Stomach (tissue), 4 donors: ENCODE measurements around the gene EIF4E1B.

ENCODE experiments used
- POLR2A ChIP-seq, 4 donors: fragments of 450-650 bp; IDR thresholded peaks; one replicate each; pipeline ENCODE4 v1.6.1; 2016; ENCODE audit warnings: antibody characterized with exemption in 4 of 4, control low read depth in 2 of 4, mild to moderate bottlenecking in 1 of 4, moderate library complexity in 1 of 4
- POLR2AphosphoS5 ChIP-seq, 3 donors: sonication (generic); formaldehyde crosslinking; IDR thresholded peaks; one replicate each; pipeline ENCODE4 v1.6.1; 2016; ENCODE audit warnings: antibody characterized with exemption in 3 of 3
- TF ChIP-seq, protein P1 (sequence below), 7 experiments: fragments of 450-650 bp in 4 of 7; fragments of 200-600 bp in 3 of 7; sonication (generic) in 3 of 7; IDR thresholded peaks; one replicate each; pipeline ENCODE4 v1.5.1; 2016 to 2019; ENCODE audit warnings: antibody characterized with exemption in 7 of 7, control low read depth in 2 of 7, mild to moderate bottlenecking in 1 of 7

DNA sequence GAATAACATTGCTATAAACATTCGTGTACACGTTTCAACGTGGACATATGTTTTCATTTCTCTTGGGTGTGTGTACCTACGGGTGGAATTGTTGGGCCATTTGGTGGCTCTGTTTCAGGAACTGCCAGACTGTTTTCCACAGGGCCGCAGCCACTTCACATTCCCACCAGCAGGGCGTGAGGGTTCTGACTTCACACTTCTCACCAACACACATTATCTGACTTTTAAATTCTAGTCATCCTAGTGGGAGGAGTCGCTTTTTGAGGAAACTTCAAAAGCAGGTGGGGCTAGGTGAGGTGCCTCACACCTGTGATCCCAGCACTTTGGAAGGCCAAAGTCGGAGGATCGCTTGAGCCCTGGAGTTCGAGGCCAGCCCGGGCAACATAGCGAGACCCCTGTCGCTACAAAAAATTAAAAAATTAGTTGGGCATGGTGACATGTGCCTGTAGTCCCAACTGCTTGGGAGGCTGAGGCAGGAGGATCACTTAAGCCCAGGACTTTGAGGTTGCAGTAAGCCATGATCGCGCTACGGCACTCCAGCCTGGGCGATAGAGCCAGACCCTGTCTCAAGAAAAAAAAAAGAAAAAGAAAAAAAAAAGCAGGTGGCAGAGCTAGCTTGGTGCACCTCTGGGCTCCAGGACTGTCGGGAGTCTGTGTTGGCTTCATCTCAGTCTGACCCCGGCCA is 45.3 kb downstream of the EIF4E1B start:
- TF ChIP-seq, protein P1, sequence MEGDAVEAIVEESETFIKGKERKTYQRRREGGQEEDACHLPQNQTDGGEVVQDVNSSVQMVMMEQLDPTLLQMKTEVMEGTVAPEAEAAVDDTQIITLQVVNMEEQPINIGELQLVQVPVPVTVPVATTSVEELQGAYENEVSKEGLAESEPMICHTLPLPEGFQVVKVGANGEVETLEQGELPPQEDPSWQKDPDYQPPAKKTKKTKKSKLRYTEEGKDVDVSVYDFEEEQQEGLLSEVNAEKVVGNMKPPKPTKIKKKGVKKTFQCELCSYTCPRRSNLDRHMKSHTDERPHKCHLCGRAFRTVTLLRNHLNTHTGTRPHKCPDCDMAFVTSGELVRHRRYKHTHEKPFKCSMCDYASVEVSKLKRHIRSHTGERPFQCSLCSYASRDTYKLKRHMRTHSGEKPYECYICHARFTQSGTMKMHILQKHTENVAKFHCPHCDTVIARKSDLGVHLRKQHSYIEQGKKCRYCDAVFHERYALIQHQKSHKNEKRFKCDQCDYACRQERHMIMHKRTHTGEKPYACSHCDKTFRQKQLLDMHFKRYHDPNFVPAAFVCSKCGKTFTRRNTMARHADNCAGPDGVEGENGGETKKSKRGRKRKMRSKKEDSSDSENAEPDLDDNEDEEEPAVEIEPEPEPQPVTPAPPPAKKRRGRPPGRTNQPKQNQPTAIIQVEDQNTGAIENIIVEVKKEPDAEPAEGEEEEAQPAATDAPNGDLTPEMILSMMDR (IDR thresholded peaks at IDR 0.05) = peak in 3 of 7 experiments; percentile 9 to 26 (median 17)
- TF ChIP-seq POLR2A (IDR thresholded peaks at IDR 0.05) = no peak
- no peak for TF ChIP-seq POLR2AphosphoS5 (IDR thresholded peaks at IDR 0.05)
